ENCODE data around the gene SH2D1B. TPM values are rescaled to one million over a fixed set of nuclear protein-coding genes. Genes with fewer than 3 reads are reported as not detected.

Gene SH2D1B
- polyA plus RNA-seq, 1 of the 3 experiments (the other 2 are of a cell fraction): not detected

Other genes starting within 250 kb of the SH2D1B start
- not detected in 2 replicates for gene SPATA46, start 35.3 kb downstream of the SH2D1B start, polyA plus RNA-seq (2012; rRNA removed)
- 0.03 and 0.05 TPM in 2 replicates for gene C1orf226, start 30.4 kb downstream of the SH2D1B start, polyA plus RNA-seq (2012; rRNA removed)
- gene UHMK1, start 85.7 kb upstream of the SH2D1B start, polyA plus RNA-seq (2012; rRNA removed): 7.4 and 12.3 TPM in 2 replicates
- gene UAP1, start 149.6 kb upstream of the SH2D1B start, polyA plus RNA-seq (2012; rRNA removed): 32.3 and 44.1 TPM in 2 replicates
- 34.0 and 55.4 TPM in 2 replicates for gene DDR2, start 220.3 kb upstream of the SH2D1B start, polyA plus RNA-seq (2012; rRNA removed)

Measured in SK-N-SH (cell line).